ENCODE results near the gene CCDC68. TPM values are rescaled to one million over a fixed set of nuclear protein-coding genes. Genes with fewer than 3 reads are reported as not detected.

The CCDC68 gene
- total and polyA plus RNA-seq, 2 of the 13 experiments (the other 11 are each of a cell fraction or from before 2014, with no cell fraction given), result 4.6 to 13.3 TPM

DNA sequence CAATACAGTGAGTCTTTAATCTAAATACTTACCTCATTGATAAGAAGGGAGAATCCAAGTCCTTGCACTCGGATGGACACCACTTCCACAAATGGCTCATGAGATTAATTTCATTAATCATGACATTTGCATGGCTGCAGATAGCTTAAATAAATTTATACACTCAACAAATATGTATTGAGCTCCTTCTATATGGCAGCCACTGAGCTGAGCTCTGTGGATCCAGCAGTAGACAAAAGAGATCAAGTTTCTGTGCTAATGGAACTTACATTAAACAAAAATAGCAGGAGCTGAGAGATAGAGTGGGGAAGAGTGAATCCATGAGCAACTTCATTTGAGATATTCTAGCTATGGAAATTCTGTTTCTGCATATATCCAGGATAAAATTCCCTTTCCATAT lies 86.6 kb downstream of the CCDC68 start:
- intact Hi-C loops (cut with micrococcal nuclease; ENCODE audit: unreplicated experiment), result no loop called here

GRCh38 chr18:54871231-54871630 lies 88.0 kb downstream of the CCDC68 start:
- Histone ChIP-seq H3K9me3 (ENCODE audit: low read length) (no peaks in the 10 kb centered on the region), H4K20me1 (ENCODE audit: insufficient read depth, low read length) (no peaks in the 10 kb centered on the region), H3K4me3 (replicated peaks in 1 of 3; ENCODE audit: insufficient read depth in 1 of 3, low read depth in 2 of 3, low read length in 3 of 3) (no peak overlapping the region), H3K4me2 (ENCODE audit: low read depth, low read length) (no peak overlapping the region), H3K36me3 (replicated peaks in 1 of 2; ENCODE audit: control insufficient read depth in 1 of 2, insufficient read depth in 2 of 2, low read length in 2 of 2) (no peaks in the 10 kb centered on the region), H3K4me1 (ENCODE audit: insufficient read depth, low read length) (no peaks in the 10 kb centered on the region), H2AFZ (ENCODE audit: low read length) (no peak overlapping the region), H3K79me2 (ENCODE audit: insufficient read depth, low read length) (no peaks in the 10 kb centered on the region), H3K27ac (ENCODE audit: extremely low read length, insufficient read depth, low read length) (no peak overlapping the region), H3K27me3 (ENCODE audit: control insufficient read depth in 1 of 2, insufficient read depth in 2 of 2, low read length in 2 of 2) (no peaks in the 10 kb centered on the region), H3K9ac (ENCODE audit: insufficient read depth, low read depth, low read length) (no peak overlapping the region)
- 14% methylated on average over 6 of the region's 6 CpGs for WGBS (ENCODE audit: low lambda C conversion rate)
- intact Hi-C loops (cut with micrococcal nuclease; ENCODE audit: unreplicated experiment), result no loop called here
- no peak for DNase-seq (ENCODE audit: low spot score)
- POLR2A ChIA-PET, result no interaction called here
- CTCF ChIA-PET (ENCODE audit: low intra/inter-chr PET ratio, low total read pairs), result no interaction called here
- in situ Hi-C loops (cut with HindIII; ENCODE audit: extremely low pct_ligation_motif_present, low pct_unique_long_range_greater_than_20kb), result no loop called here
- BruUV-seq (replicated peaks), result no TSS peak
- no peak for ATAC-seq
- FAIRE-seq, result no peak
- TF ChIP-seq MIER3 (CRISPR knock-in tag; IDR thresholded peaks at IDR 0.05; ENCODE audit: borderline replicate concordance), result no peak
- TF ChIP-seq MLXIP (CRISPR knock-in tag; IDR thresholded peaks at IDR 0.05; ENCODE audit: borderline replicate concordance), result no peak
- TF ChIP-seq DPF2 (CRISPR knock-in tag; IDR thresholded peaks at IDR 0.05; ENCODE audit: borderline replicate concordance, low read depth), result no peak
- TF ChIP-seq ZBTB14 (CRISPR knock-in tag; IDR thresholded peaks at IDR 0.05), result no peak
- TF ChIP-seq ZNF605 (CRISPR knock-in tag; IDR thresholded peaks at IDR 0.05), result no peak
- TF ChIP-seq, protein P1, sequence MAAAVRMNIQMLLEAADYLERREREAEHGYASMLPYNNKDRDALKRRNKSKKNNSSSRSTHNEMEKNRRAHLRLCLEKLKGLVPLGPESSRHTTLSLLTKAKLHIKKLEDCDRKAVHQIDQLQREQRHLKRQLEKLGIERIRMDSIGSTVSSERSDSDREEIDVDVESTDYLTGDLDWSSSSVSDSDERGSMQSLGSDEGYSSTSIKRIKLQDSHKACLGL (CRISPR knock-in tag; IDR thresholded peaks at IDR 0.05), result no peak
- no peak for TF ChIP-seq NFYB (CRISPR knock-in tag; IDR thresholded peaks at IDR 0.05)
- no peak for TF ChIP-seq CSRNP2 (CRISPR knock-in tag; conservative IDR thresholded peaks at IDR 0.05; ENCODE audit: low read depth)
- TF ChIP-seq ZNF20 (CRISPR knock-in tag; IDR thresholded peaks at IDR 0.05), result no peak

More for the DNA sequence above, 86.6 kb downstream of the CCDC68 start:
- H3K27me3 ChIP-seq (ENCODE audit: control insufficient read depth in 1 of 2, insufficient read depth in 2 of 2, low read length in 2 of 2), result no peaks in the 10 kb centered on the region
- no peaks in the 10 kb centered on the region for H3K36me3 ChIP-seq (replicated peaks in 1 of 2; ENCODE audit: control insufficient read depth in 1 of 2, insufficient read depth in 2 of 2, low read length in 2 of 2)
- ATAC-seq, result no peak
- ChIA-PET CTCF (ENCODE audit: low intra/inter-chr PET ratio, low total read pairs) (no interaction called here), POLR2A (no interaction called here)
- no peaks in the 10 kb centered on the region for H3K9me3 ChIP-seq (ENCODE audit: low read length)
- no peaks in the 10 kb centered on the region for H3K4me1 ChIP-seq (ENCODE audit: insufficient read depth, low read length)
- no peak for DNase-seq (ENCODE audit: low spot score)
- no peak for FAIRE-seq
- no peaks in the 10 kb centered on the region for H3K79me2 ChIP-seq (ENCODE audit: insufficient read depth, low read length)
- no peak overlapping the region for H2AFZ ChIP-seq (ENCODE audit: low read length)
- H4K20me1 ChIP-seq (ENCODE audit: insufficient read depth, low read length), result no peaks in the 10 kb centered on the region
- in situ Hi-C loops (cut with HindIII; ENCODE audit: extremely low pct_ligation_motif_present, low pct_unique_long_range_greater_than_20kb), result no loop called here
- H3K9ac ChIP-seq (ENCODE audit: insufficient read depth, low read depth, low read length), result no peak overlapping the region
- TF ChIP-seq ZNF367 (CRISPR knock-in tag; IDR thresholded peaks at IDR 0.05; ENCODE audit: borderline replicate concordance) (no peak), HMGA1 (CRISPR knock-in tag; conservative IDR thresholded peaks at IDR 0.05) (no peak), ZEB1 (IDR thresholded peaks at IDR 0.05; ENCODE audit: insufficient replicate concordance, low read depth) (no peak), ZNF317 (CRISPR knock-in tag; IDR thresholded peaks at IDR 0.05) (no peak), ZNF501 (CRISPR knock-in tag; IDR thresholded peaks at IDR 0.05) (no peak), ZNF773 (CRISPR knock-in tag; IDR thresholded peaks at IDR 0.05; ENCODE audit: borderline replicate concordance) (no peak), NFKBIZ (CRISPR knock-in tag; IDR thresholded peaks at IDR 0.05) (no peak), ZNF598 (CRISPR knock-in tag; IDR thresholded peaks at IDR 0.05; ENCODE audit: borderline replicate concordance) (no peak), ZNF33B (CRISPR knock-in tag; IDR thresholded peaks at IDR 0.05) (no peak), KDM5B (CRISPR knock-in tag; IDR thresholded peaks at IDR 0.05; ENCODE audit: borderline replicate concordance) (no peak)
- H3K4me2 ChIP-seq (ENCODE audit: low read depth, low read length), result no peak overlapping the region
- no peak overlapping the region for H3K4me3 ChIP-seq (replicated peaks in 1 of 3; ENCODE audit: insufficient read depth in 1 of 3, low read depth in 2 of 3, low read length in 3 of 3)
- WGBS (ENCODE audit: low lambda C conversion rate), result 0% methylated on average over 1 of the region's 1 CpG
- no peak overlapping the region for H3K27ac ChIP-seq (ENCODE audit: extremely low read length, insufficient read depth, low read length)
- BruUV-seq (replicated peaks), result no TSS peak

Data from HepG2 (cell line).